BJ (cell line): Measurements from ENCODE around the gene C1orf87. TPM values are rescaled to one million over a fixed set of nuclear protein-coding genes. Genes with fewer than 3 reads are reported as not detected.
"Not testable (repeated sequence)": the region's sequence is repeated elsewhere in the genome, so short reads cannot be mapped to it uniquely, and the experiment has no call there.

Experiments used
- CTCF ChIA-PET: fragments of 350-600 bp; formaldehyde crosslinking; extraction: SDS; loops from one replicate; lab custom pipeline; 2021; ENCODE audit warnings: antibody characterized with exemption, inconsistent platforms; lab: Yijun Ruan, JAX
- POLR2A ChIA-PET: fragments of 300-600 bp; sonication (Branson Sonifier 250); formaldehyde crosslinking; extraction: SDS; loops from one replicate; lab custom pipeline; 2021; ENCODE audit warnings: antibody characterized with exemption; lab: Charles Lee
- DNase-seq: peaks from one replicate; pipeline ENCODE4 v3.0.0-alpha.2; 2011; ENCODE audit warnings: low read depth
- H3K27me3 ChIP-seq: 2 replicates; pipeline ENCODE4 v1.6.0; 2011; ENCODE audit warnings: low read length; ENCODE audit not compliant: control insufficient read depth, insufficient read depth
- H3K36me3 ChIP-seq: 2 replicates; pipeline ENCODE4 v1.5.1; 2011; ENCODE audit warnings: low read length; ENCODE audit not compliant: control insufficient read depth, insufficient read depth
- H3K4me3 ChIP-seq: 2 replicates; pipeline ENCODE4 v1.5.1; 2011; ENCODE audit warnings: low read depth, mild to moderate bottlenecking, control low read depth, low read length
- CTCF ChIP-seq: IDR thresholded peaks from 2 replicates; pipeline ENCODE4 v1.5.1; 2011; ENCODE audit warnings: low read depth, mild to moderate bottlenecking, control low read depth, inconsistent platforms, low read length, moderate library complexity; ENCODE audit not compliant: insufficient read depth
- polyA plus RNA-seq: library from polyadenylated mRNA; depleted of rRNA; stranded (reverse); fragments of >200 nt; gene quantifications from 2 replicates; pipeline ENCODE4 v1.2.3, GENCODE V29; 2011

C1orf87 gene
- polyA plus RNA-seq, 1 experiment, result not detected

GRCh38 chr1:59977075-59977410 is 96.5 kb downstream of the C1orf87 start:
- no peaks in the 10 kb centered on the region for H3K36me3 ChIP-seq
- peaks cover 11% of the 10 kb centered on the region for H3K27me3 ChIP-seq
- CTCF ChIA-PET, result interaction anchor here (0.6 to 7.7 kb wide), 22 partner anchors 9 to 1538 kb away, joined by 3 to 65 read pairs (median 3); no protein-coding TSS in a partner anchor
- no peak for DNase-seq
- POLR2A ChIA-PET, result no interaction called here
- no peak overlapping the region for H3K4me3 ChIP-seq
- TF ChIP-seq CTCF, result no peak

- Histone ChIP-seq H3K4me3 (no peak overlapping the region), H3K27me3 (peaks cover 9% of the 10 kb centered on the region), H3K36me3 (no peaks in the 10 kb centered on the region)
- DNase-seq, result no peak
- TF ChIP-seq CTCF, result peak; percentile 88
- ChIA-PET POLR2A (no interaction called here), CTCF (interaction anchor here (0.6 to 7.7 kb wide), 22 partner anchors 10 to 1710 kb away, joined by 3 to 65 read pairs (median 3); no protein-coding TSS in a partner anchor)
Measured at GRCh38 chr1:59976194-59977074, 97.1 kb downstream of the C1orf87 start.

- H3K4me3 ChIP-seq, result no peak overlapping the region
- TF ChIP-seq CTCF, result no peak
- DNase-seq, result no peak
- CTCF ChIA-PET, result interaction anchor here (1.4 to 7.7 kb wide), 3 partner anchors 10 to 1070 kb away, joined by 5 to 65 read pairs (median 31); no protein-coding TSS in a partner anchor
- POLR2A ChIA-PET, result no interaction called here
- H3K27me3 ChIP-seq, result peaks cover 9% of the 10 kb centered on the region
- no peaks in the 10 kb centered on the region for H3K36me3 ChIP-seq
Measured at GRCh38 chr1:59973719-59974118, 99.9 kb downstream of the C1orf87 start.

GRCh38 chr1:59972216-59972927 is 101.2 kb downstream of the C1orf87 start:
- peaks cover 9% of the 10 kb centered on the region for H3K27me3 ChIP-seq
- ChIA-PET CTCF (interaction anchor here (0.8 to 7.7 kb wide), 14 partner anchors 8 to 1400 kb away, joined by 3 to 65 read pairs (median 4); no protein-coding TSS in a partner anchor), POLR2A (no interaction called here)
- H3K36me3 ChIP-seq, result no peaks in the 10 kb centered on the region
- H3K4me3 ChIP-seq, result no peak overlapping the region
- no peak for TF ChIP-seq CTCF
- DNase-seq, result no peak

GRCh38 chr1:59971464-59971911 is 102.1 kb downstream of the C1orf87 start:
- POLR2A ChIA-PET, result no interaction called here
- no peaks in the 10 kb centered on the region for H3K36me3 ChIP-seq
- TF ChIP-seq CTCF, result peak; percentile 93
- H3K4me3 ChIP-seq, result no peak overlapping the region
- CTCF ChIA-PET, result interaction anchor here (0.6 to 7.7 kb wide), 37 partner anchors 8 to 1653 kb away, joined by 3 to 65 read pairs (median 4); no protein-coding TSS in a partner anchor
- H3K27me3 ChIP-seq, result peaks cover 9% of the 10 kb centered on the region
- DNase-seq, result no peak

GRCh38 chr1:59969542-59970175 is 103.9 kb downstream of the C1orf87 start:
- POLR2A ChIA-PET, H3K27me3 ChIP-seq, DNase-seq, H3K4me3 ChIP-seq, H3K36me3 ChIP-seq: not testable (repeated sequence)
- CTCF ChIA-PET, result interaction anchor here (0.6 to 3.7 kb wide), 6 partner anchors 12 to 1074 kb away, joined by 3 to 31 read pairs (median 7); no protein-coding TSS in a partner anchor

GRCh38 chr1:59968746-59969145 is 104.8 kb downstream of the C1orf87 start:
- H3K36me3 ChIP-seq, DNase-seq, POLR2A ChIA-PET, H3K27me3 ChIP-seq, H3K4me3 ChIP-seq: not testable (repeated sequence)
- CTCF ChIA-PET, result interaction anchor here (0.7 to 9.5 kb wide), 4 partner anchors 6 to 1885 kb away, joined by 3 to 65 read pairs (median 8); no protein-coding TSS in a partner anchor
